Mucosa of rectum (tissue), 2 donors: ENCODE results near the gene IRS1.

Source experiments
- H3K27ac ChIP-seq, 2 donors: one replicate each; pipeline ENCODE4 v1.7.0; 2013; ENCODE audit warnings: inconsistent platforms in 2 of 2, low read depth in 2 of 2, low read length in 2 of 2
- H3K27me3 ChIP-seq, 2 donors: one replicate each; pipeline ENCODE4 v1.7.0; 2013; ENCODE audit warnings: low read length in 2 of 2; ENCODE audit not compliant: control insufficient read depth in 2 of 2, insufficient read depth in 2 of 2
- H3K36me3 ChIP-seq, 2 donors: one replicate each; pipeline ENCODE4 v1.7.0; 2013; ENCODE audit warnings: low read length in 2 of 2; ENCODE audit not compliant: control insufficient read depth in 2 of 2, insufficient read depth in 2 of 2
- H3K4me1 ChIP-seq, 2 donors: one replicate each; pipeline ENCODE4 v1.7.0; 2013; ENCODE audit warnings: low read length in 2 of 2, mild to moderate bottlenecking in 1 of 2; ENCODE audit not compliant: control insufficient read depth in 2 of 2, insufficient read depth in 2 of 2
- H3K4me3 ChIP-seq, 2 donors: one replicate each; pipeline ENCODE4 v1.7.0; 2013; ENCODE audit warnings: low read length in 2 of 2
- H3K9ac ChIP-seq, 2 donors: one replicate each; pipeline ENCODE4 v1.7.0; 2013; ENCODE audit warnings: low read length in 2 of 2, low read depth in 1 of 2, mild to moderate bottlenecking in 1 of 2
- H3K9me3 ChIP-seq, 2 donors: one replicate each; pipeline ENCODE4 v1.7.0; 2013; ENCODE audit warnings: low read length in 2 of 2; ENCODE audit not compliant: control insufficient read depth in 2 of 2
- donor health status: healthy.
- donor health status: Normal muscosa, but diverticular disease.

The IRS1 gene

GRCh38 chr2:226760412-226761194 lies 39.0 kb downstream of the IRS1 start:
- Histone ChIP-seq H3K4me3 (no peak overlapping the region), H3K27me3 (no peaks in the 10 kb centered on the region), H3K9ac (no peak overlapping the region), H3K4me1 (peaks cover 0 to 3% of the 10 kb centered on the region in 2 donors), H3K9me3 (no peaks in the 10 kb centered on the region), H3K36me3 (no peaks in the 10 kb centered on the region), H3K27ac (no peak overlapping the region)

- H3K4me1 ChIP-seq = peaks cover 0 to 3% of the 10 kb centered on the region in 2 donors
- no peak overlapping the region for H3K4me3 ChIP-seq
- no peaks in the 10 kb centered on the region for H3K36me3 ChIP-seq
- no peak overlapping the region for H3K27ac ChIP-seq
- no peak overlapping the region for H3K9ac ChIP-seq
- H3K9me3 ChIP-seq = no peaks in the 10 kb centered on the region
- H3K27me3 ChIP-seq = no peaks in the 10 kb centered on the region
These were observed 39.9 kb downstream of the IRS1 start for GRCh38 chr2:226759768-226760167.

GRCh38 chr2:226758921-226759640 lies 40.5 kb downstream of the IRS1 start:
- Histone ChIP-seq H3K27me3 (no peaks in the 10 kb centered on the region), H3K27ac (no peak overlapping the region), H3K4me3 (no peak overlapping the region), H3K36me3 (no peaks in the 10 kb centered on the region), H3K9me3 (no peaks in the 10 kb centered on the region), H3K4me1 (peaks cover 0 to 3% of the 10 kb centered on the region in 2 donors), H3K9ac (no peak overlapping the region)

DNA sequence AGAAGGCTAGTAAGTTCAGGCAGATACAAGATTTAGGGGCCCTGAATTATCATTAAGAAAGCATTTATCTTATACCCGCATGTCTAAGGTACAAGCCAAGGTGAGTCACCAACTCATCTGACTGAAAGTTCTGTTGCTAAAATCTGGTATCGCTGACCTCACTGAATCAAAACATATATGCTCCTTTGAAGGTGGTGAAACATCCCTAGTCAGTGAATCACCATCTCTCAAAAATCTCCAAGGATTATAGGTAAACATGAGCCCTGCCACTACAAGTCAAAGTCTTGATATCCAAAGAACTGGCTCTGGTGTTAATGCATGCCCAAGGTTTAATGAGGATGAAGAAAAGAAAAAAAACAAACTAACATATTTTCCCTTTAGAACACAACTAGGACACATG lies 43.5 kb downstream of the IRS1 start:
- peaks cover 0 to 3% of the 10 kb centered on the region in 2 donors for H3K4me1 ChIP-seq
- no peak overlapping the region for H3K4me3 ChIP-seq
- no peaks in the 10 kb centered on the region for H3K36me3 ChIP-seq
- no peaks in the 10 kb centered on the region for H3K27me3 ChIP-seq
- H3K27ac ChIP-seq = peak overlapping the region in 1 of 2 donors; percentile 2
- no peak overlapping the region for H3K9ac ChIP-seq
- H3K9me3 ChIP-seq = no peaks in the 10 kb centered on the region

DNA sequence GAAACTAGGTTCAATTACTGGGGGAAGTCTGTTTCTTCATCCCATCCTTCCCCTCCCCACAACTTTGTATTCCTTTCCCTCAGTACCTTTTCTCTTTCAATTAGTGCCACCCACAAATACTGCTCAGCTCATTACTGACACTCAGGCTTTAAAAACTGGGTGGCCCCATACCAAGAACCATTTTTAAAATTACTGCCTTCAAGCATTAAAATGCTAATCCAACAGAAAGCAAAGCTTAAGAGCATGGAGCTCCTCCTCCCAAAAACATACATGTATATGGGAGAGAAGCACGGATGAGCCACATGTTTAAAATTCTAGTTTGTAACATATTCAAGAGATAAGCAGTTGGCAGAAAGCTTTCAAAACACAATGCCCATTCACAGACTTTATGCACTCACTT lies 44.0 kb downstream of the IRS1 start:
- peak overlapping the region in 1 of 2 donors; percentile 34 for H3K27ac ChIP-seq
- peaks cover 0 to 3% of the 10 kb centered on the region in 2 donors for H3K4me1 ChIP-seq
- no peaks in the 10 kb centered on the region for H3K9me3 ChIP-seq
- no peak overlapping the region for H3K9ac ChIP-seq
- H3K27me3 ChIP-seq = no peaks in the 10 kb centered on the region
- H3K36me3 ChIP-seq = no peaks in the 10 kb centered on the region
- H3K4me3 ChIP-seq = no peak overlapping the region

DNA sequence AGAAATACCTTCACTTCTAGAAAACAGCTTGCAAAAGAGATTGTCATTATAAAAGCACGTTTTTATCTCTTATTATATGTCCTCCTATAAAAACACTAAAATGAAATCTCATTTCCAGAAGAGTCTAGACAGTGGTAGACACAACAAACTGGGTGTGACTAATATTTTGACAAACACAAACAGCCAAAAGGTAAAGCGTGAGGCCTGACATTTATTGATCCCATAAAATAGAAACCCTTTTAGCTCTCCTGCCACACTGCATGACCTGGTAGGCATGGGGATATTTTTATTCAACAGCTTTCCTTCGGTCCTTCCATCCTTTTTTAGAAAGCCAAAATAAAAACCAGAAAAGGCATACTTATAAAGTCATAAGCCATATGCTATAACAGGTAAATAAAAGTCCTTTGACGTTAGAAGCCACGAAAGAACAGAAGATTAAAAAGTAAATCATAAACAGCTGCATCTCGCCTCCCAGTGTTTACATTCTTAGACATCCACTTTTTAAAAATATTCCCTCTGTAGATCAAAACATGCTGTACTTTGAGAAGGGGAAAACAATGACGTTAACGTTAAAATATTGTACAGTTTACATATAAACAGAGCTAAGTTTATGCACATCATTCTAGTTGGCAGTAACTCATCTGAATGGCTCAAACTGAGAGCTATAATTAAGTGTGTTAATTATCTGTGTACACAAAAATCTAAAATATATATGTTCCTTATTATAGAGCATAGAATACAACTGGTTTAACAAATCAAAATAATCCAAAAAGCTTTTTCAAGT lies 44.6 kb downstream of the IRS1 start:
- Histone ChIP-seq H3K27ac (peak overlapping the region in 1 of 2 donors; percentile 34), H3K9ac (no peak overlapping the region), H3K9me3 (no peaks in the 10 kb centered on the region), H3K27me3 (no peaks in the 10 kb centered on the region), H3K4me1 (no peaks in the 10 kb centered on the region), H3K36me3 (no peaks in the 10 kb centered on the region), H3K4me3 (no peak overlapping the region)

DNA sequence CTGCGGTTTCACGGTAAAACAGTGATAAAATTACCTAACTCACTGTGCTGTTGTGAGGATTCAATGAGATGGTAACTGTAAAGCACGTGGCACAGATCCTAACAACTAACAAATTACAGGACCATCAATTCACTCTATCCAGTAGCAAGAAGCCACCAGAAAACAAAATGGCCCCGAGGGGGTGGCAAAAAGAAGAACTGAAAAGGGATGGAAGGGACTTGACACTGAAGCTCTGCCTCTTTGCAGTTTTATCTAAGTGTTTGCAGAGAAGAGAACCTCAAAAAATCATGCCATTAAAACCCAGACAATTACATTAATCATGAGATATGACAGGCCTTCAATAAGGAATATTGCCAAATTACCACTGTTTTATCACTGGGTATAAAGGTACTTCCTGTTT lies 46.7 kb downstream of the IRS1 start:
- H3K9ac ChIP-seq = no peak overlapping the region
- no peaks in the 10 kb centered on the region for H3K9me3 ChIP-seq
- H3K27me3 ChIP-seq = no peaks in the 10 kb centered on the region
- H3K4me1 ChIP-seq = no peaks in the 10 kb centered on the region
- no peak overlapping the region for H3K4me3 ChIP-seq
- no peaks in the 10 kb centered on the region for H3K36me3 ChIP-seq
- H3K27ac ChIP-seq = no peak overlapping the region

- H3K27me3 ChIP-seq = no peaks in the 10 kb centered on the region
- no peaks in the 10 kb centered on the region for H3K36me3 ChIP-seq
- no peak overlapping the region for H3K4me3 ChIP-seq
- no peaks in the 10 kb centered on the region for H3K4me1 ChIP-seq
- no peak overlapping the region for H3K27ac ChIP-seq
- no peak overlapping the region for H3K9ac ChIP-seq
- no peaks in the 10 kb centered on the region for H3K9me3 ChIP-seq
These were observed 52.3 kb downstream of the IRS1 start for GRCh38 chr2:226747288-226747687.

- Histone ChIP-seq H3K9me3 (no peaks in the 10 kb centered on the region), H3K27ac (no peak overlapping the region), H3K27me3 (no peaks in the 10 kb centered on the region), H3K9ac (no peak overlapping the region), H3K4me3 (no peak overlapping the region), H3K36me3 (no peaks in the 10 kb centered on the region), H3K4me1 (peaks cover 0 to 3% of the 10 kb centered on the region in 2 donors)
These were observed 53.3 kb downstream of the IRS1 start for GRCh38 chr2:226746196-226746800.
